Germinal center (tissue), 1 donor: ENCODE measurements around the gene CIC.
"Not testable (repeated sequence)": the region's sequence is repeated elsewhere in the genome, so short reads cannot be mapped to it uniquely, and the experiment has no call there.

Experiments
- DNase-seq: peaks from one replicate; pipeline ENCODE4 v3.0.0; 2012; ENCODE audit warnings: mixed read lengths, low spot score

Gene CIC

GRCh38 chr19:42255766-42256745, 13.0 kb upstream of the CIC start:
- no peak for DNase-seq

DNA sequence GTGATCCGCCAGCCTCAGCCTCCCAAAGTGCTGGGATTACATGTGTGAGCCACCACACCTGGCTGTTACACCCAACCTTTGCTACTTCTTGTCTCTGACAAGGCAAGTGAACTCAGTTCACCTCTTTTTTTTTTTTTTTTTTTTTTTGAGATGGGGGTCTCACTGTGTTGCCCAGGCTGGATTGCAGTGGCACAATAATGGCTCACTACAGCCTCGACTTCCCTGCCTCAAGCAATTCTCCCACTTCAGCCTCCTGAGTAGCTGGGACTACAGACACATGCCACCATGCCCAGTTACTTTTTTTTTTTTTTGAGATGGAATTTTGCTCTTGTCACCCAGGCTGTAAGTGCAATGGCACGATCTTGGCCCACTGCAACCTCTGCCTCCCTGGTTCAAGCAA, 11.2 kb upstream of the CIC start:
- not testable (repeated sequence) for DNase-seq

DNA sequence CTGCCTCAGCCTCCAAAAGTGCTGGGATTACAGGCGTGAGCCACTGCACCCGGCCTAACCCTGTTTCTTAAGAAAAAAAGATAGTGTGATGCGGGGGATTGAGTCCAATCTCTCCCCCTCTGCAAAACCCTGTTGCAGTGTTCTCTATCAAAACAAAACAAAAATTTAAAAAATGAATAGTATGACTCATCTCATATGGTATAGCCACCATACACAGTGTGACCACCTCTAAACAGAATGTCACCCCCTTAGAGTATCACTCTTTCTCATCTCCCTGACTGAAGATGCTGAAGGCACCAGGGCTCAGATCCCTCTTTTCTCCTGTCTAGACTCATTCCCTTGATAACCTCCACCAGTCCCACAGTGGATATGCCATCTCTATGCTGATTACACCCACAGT, 7.3 kb upstream of the CIC start:
- no peak for DNase-seq

GRCh38 chr19:42266105-42266504, 2.9 kb upstream of the CIC start:
- not testable (repeated sequence) for DNase-seq

GRCh38 chr19:42266928-42267603, 2.0 kb upstream of the CIC start:
- DNase-seq = not testable (repeated sequence)

GRCh38 chr19:42267644-42268141, 1.4 kb upstream of the CIC start:
- no peak for DNase-seq

- peak; percentile 93 for DNase-seq
These were observed 829 bp upstream of the CIC start for GRCh38 chr19:42268142-42268703.

GRCh38 chr19:42269478-42270345, 660 bp downstream of the CIC start:
- no peak for DNase-seq

- no peak for DNase-seq
These were observed 1.4 kb downstream of the CIC start for GRCh38 chr19:42270346-42271044.

DNA sequence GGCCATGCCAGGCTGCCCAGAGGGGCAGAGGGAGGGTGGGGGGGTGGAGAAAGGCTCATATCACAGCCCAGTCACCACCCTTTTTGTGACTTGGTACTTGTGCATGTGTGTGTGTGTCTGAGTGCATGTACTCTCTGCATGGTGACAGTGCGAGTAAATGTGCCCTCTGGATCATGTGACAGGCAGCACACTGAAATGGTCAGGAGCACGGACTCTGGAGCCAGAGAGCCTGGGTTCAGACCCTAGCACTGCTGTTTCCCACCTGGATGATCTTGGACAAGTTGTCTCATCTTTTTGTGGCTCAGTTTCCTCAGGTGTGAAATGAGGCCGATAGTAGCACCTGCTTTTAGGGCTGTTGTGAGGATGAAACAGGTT, 2.0 kb downstream of the CIC start:
- no peak for DNase-seq

- no peak for DNase-seq
These were observed 2.9 kb downstream of the CIC start for GRCh38 chr19:42271861-42272534.

DNA sequence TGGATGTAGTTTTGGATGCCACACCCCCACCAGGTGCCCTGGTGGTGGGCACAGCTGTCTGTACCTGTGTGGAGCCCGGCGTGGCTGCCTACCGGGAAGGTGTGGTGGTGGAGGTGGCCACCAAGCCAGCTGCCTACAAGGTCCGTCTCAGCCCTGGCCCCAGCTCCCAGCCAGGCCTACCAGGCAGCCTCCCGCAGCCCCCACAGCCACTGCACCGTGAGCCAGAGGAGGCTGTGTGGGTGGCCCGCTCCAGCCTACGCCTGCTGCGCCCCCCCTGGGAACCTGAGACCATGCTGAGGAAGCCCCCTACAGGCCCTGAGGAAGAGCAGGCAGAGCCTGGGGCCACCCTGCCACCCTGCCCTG, 3.5 kb downstream of the CIC start:
- DNase-seq = no peak

DNA sequence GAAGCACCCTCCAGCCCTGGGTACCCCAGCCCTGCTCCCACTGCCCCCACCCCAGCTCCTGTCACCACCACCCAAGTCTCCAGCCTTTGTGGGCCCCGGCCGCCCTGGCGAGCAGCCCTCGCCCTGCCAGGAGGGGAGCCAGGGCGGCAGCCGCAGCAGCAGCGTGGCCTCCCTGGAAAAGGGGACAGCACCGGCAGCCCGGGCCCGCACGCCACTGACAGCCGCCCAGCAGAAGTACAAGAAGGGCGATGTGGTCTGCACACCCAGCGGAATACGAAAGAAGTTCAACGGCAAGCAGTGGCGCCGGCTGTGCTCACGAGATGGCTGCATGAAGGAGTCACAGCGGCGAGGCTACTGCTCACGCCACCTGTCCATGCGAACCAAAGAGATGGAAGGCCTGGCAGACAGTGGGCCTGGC, 3.9 kb downstream of the CIC start:
- DNase-seq = no peak

DNA sequence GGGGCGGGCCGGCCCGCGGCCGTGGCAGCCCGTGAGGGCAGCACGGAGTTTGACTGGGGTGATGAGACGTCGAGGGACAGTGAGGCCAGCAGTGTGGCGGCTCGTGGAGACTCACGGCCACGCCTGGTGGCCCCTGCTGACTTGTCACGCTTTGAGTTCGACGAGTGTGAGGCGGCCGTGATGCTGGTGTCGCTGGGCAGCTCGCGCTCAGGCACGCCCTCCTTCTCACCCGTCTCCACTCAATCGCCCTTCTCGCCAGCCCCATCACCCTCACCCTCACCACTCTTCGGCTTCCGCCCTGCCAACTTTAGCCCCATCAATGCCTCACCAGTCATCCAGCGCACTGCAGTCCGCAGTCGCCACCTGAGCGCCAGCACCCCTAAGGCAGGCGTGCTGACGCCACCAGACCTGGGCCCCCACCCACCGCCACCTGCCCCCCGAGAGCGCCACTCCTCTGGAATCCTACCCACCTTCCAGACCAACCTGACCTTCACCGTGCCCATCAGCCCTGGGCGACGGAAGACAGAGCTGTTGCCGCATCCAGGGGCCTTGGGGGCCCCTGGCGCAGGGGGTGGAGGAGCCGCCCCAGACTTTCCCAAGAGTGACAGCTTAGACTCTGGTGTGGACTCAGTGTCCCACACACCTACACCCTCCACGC, 4.5 kb downstream of the CIC start:
- DNase-seq = no peak

DNA sequence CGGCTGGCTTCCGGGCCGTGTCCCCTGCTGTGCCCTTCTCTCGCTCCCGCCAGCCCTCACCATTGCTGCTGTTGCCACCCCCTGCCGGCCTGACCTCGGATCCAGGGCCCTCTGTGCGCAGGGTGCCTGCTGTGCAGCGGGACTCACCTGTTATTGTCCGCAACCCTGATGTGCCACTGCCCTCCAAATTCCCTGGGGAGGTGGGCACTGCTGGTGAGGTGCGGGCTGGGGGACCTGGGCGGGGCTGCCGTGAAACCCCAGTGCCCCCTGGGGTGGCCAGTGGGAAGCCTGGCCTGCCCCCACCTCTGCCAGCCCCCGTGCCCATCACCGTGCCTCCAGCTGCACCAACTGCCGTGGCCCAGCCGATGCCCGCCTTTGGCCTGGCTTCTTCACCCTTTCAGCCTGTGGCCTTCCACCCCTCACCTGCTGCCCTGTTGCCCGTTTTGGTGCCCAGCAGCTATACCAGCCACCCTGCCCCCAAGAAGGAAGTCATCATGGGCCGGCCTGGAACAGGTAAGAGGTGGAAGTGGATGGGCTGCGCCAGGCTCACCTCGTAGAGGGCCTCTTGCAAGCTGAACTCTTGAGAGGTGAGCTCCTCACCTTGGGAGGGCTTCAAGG, 5.1 kb downstream of the CIC start:
- DNase-seq = no peak

DNA sequence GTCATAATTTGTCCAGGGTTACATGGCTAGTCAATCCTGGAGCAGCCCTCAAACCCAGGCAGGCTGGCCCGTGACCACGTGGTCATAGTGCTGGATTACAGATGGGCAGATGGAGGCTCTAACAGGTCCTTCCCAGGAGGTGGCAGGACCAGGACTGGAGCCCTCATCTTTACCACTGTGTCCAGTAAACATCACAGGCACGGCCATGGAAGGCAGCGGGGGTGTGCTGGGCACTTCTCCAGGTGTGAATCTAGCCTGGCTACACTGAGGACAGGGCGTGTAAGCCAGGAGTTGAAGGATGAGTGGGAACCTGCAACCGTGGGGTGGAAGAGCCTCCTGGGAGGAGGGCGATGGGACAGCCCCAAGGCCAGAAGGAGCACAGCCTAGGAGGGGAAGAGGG, 6.1 kb downstream of the CIC start:
- DNase-seq = no peak

DNA sequence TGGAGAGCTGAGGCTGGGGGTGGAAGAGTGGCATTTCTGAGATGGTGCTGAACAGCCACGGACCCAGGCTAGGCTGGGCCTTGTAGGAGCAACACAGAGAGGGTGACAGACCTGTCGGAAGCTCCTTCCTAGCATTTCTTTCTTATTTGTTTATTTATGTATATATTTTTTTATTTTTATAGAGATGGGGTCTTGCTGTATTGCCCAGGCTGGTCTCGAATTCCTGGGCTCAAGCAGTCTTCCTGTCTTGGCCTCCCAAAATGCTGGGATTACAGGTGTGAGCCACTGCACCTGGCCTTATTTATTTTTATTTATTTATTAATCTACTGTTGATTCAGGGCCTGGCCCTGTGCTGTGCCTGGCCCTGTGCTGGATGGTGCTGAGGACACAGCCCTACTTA, 6.5 kb downstream of the CIC start:
- DNase-seq = no peak

- DNase-seq = no peak
These were observed 7.2 kb downstream of the CIC start for GRCh38 chr19:42276284-42276683.

- DNase-seq = no peak
These were observed 7.8 kb downstream of the CIC start for GRCh38 chr19:42276821-42277220.
